Liver (tissue), 9 donors: ENCODE data around the gene TUBGCP6. TPM values are rescaled to one million over a fixed set of nuclear protein-coding genes. Genes with fewer than 3 reads are reported as not detected.

ENCODE experiments used
- DNase-seq: peaks from one replicate; pipeline ENCODE4 v3.0.0-alpha.2; 2017; ENCODE audit warnings: low spot score
- H3K27ac ChIP-seq, 2 donors: one replicate each; pipeline ENCODE4 v1.7.0; 2013; ENCODE audit warnings: inconsistent platforms in 2 of 2, low read length in 2 of 2, control low read depth in 1 of 2, low read depth in 1 of 2, mild to moderate bottlenecking in 1 of 2
- H3K27me3 ChIP-seq, 4 donors: one replicate each; pipeline versions ENCODE4 v1.6.1 to v1.7.0; 2013; ENCODE audit warnings: low read length in 3 of 4, inconsistent platforms in 1 of 4, mild to moderate bottlenecking in 1 of 4, moderate library complexity in 1 of 4; ENCODE audit not compliant: control insufficient read depth in 4 of 4, insufficient read depth in 4 of 4
- H3K36me3 ChIP-seq, 4 donors: one replicate each; pipeline versions ENCODE4 v1.6.1 to v1.7.0; 2013; ENCODE audit warnings: low read length in 3 of 4, mild to moderate bottlenecking in 3 of 4, low read depth in 1 of 4, moderate library complexity in 1 of 4; ENCODE audit not compliant: control insufficient read depth in 4 of 4, insufficient read depth in 3 of 4
- H3K4me1 ChIP-seq, 4 donors: one replicate each; pipeline versions ENCODE4 v1.6.1 to v1.7.0; 2013; ENCODE audit warnings: low read length in 3 of 4, mild to moderate bottlenecking in 3 of 4, moderate library complexity in 1 of 4; ENCODE audit not compliant: control insufficient read depth in 4 of 4, insufficient read depth in 4 of 4
- H3K4me3 ChIP-seq, 3 donors: one replicate each; pipeline versions ENCODE4 v1.6.1 to v1.7.0; 2013; ENCODE audit warnings: low read length in 3 of 3, control low read depth in 1 of 3, low read depth in 1 of 3, mild to moderate bottlenecking in 1 of 3
- H3K9ac ChIP-seq, 2 donors: one replicate each; pipeline ENCODE4 v1.7.0; 2013; ENCODE audit warnings: low read length in 2 of 2, mild to moderate bottlenecking in 2 of 2, moderate library complexity in 2 of 2, control low read depth in 1 of 2, low read depth in 1 of 2
- H3K9me3 ChIP-seq, 4 donors: one replicate each; pipeline versions ENCODE4 v1.6.1 to v1.7.0; 2013; ENCODE audit warnings: low read length in 3 of 4; ENCODE audit not compliant: control insufficient read depth in 4 of 4
- ATF3 ChIP-seq: IDR thresholded peaks from 2 replicates; pipeline ENCODE4 v1.6.1; 2016; ENCODE audit warnings: antibody characterized with exemption
- CTCF ChIP-seq: fragments of 150-350 bp; IDR thresholded peaks from 2 replicates; pipeline ENCODE4 v1.5.1; 2017; ENCODE audit warnings: improper control_type of control experiment, low read depth, low read length; ENCODE audit not compliant: missing input control
- FOXA2 ChIP-seq: IDR thresholded peaks from 2 replicates; pipeline ENCODE4 v1.6.1; 2016; ENCODE audit warnings: antibody characterized with exemption
- GABPA ChIP-seq, 2 donors: IDR thresholded peaks in 1 of 2; conservative IDR thresholded peaks in 1 of 2; 2 replicates each; pipeline ENCODE4 v1.6.1; 2016; ENCODE audit warnings: antibody characterized with exemption in 2 of 2, mild to moderate bottlenecking in 1 of 2, moderate library complexity in 1 of 2
- HNF4G ChIP-seq: IDR thresholded peaks from 2 replicates; pipeline ENCODE4 v1.6.1; 2016; ENCODE audit warnings: antibody characterized with exemption
- JUND ChIP-seq, 2 donors: IDR thresholded peaks; 2 replicates each; pipeline ENCODE4 v1.6.1; 2016; ENCODE audit warnings: antibody characterized with exemption in 2 of 2
- MAX ChIP-seq: IDR thresholded peaks from 2 replicates; pipeline ENCODE4 v1.6.1; 2016; ENCODE audit warnings: antibody characterized with exemption
- RAD21 ChIP-seq, 2 donors: IDR thresholded peaks; 2 replicates each; pipeline ENCODE4 v1.6.1; 2016; ENCODE audit warnings: antibody characterized with exemption in 2 of 2, mild to moderate bottlenecking in 2 of 2
- TAF1 ChIP-seq: conservative IDR thresholded peaks from 2 replicates; pipeline ENCODE4 v1.6.1; 2016; ENCODE audit warnings: antibody characterized with exemption, mild to moderate bottlenecking
- YY1 ChIP-seq: IDR thresholded peaks from 2 replicates; pipeline ENCODE4 v1.6.1; 2016; ENCODE audit warnings: antibody characterized with exemption, mild to moderate bottlenecking
- WGBS: extraction: QIAGEN DNeasy Blood & Tissue Kit; methylation state at CpG from one replicate; pipeline ENCODE4 v1.1.7; 2013; 5-methylcytosine and 5-hydroxymethylcytosine counted together
- polyA plus RNA-seq, 2 donors: library from polyadenylated mRNA; stranded (reverse) in 1 of 2; unstranded in 1 of 2; fragments of 200-250 nt in 1 of 2; fragments of >200 nt in 1 of 2; fragmentation: Nextera tagmentation in 1 of 2; extraction: Ambion mirVana in 1 of 2; gene quantifications; one replicate each; pipeline versions ENCODE4 v1.2.1 to v1.2.3, GENCODE V29; 2013 to 2015
- total RNA-seq, 2 donors: library from RNA; depleted of rRNA; stranded (reverse); fragments of >200 nt; gene quantifications; one replicate each; pipeline ENCODE4 v1.2.3, GENCODE V29; 2014
- donor health status: healthy.
- donor health status: healthy.
- donor health status: healthy.
- donor health status: healthy.
- donor health status: healthy.

Gene TUBGCP6
- total and polyA plus RNA-seq, 4 donors: 9.3 to 31.7 (median 16.4) TPM

- Histone ChIP-seq H3K36me3 (peaks cover 0 to 1% (median 0%) of the 10 kb centered on the region in 4 donors), H3K4me3 (no peak overlapping the region), H3K27ac (no peak overlapping the region), H3K4me1 (peaks cover 10 to 44% (median 24%) of the 10 kb centered on the region in 4 donors), H3K9me3 (no peaks in the 10 kb centered on the region), H3K9ac (no peak overlapping the region), H3K27me3 (no peaks in the 10 kb centered on the region)
- TF ChIP-seq RAD21 (IDR thresholded peaks at IDR 0.05): peak; percentile 84 to 85
- TF ChIP-seq CTCF: peak; percentile 66
- TF ChIP-seq FOXA2: no peak
- no peak for TF ChIP-seq YY1
- no peak for TF ChIP-seq ATF3
- DNase-seq: peak; percentile 61
- WGBS: 50% methylated on average over 25 of the region's 25 CpGs
Observed at GRCh38 chr22:50252082-50253045, 7.5 kb upstream of the TUBGCP6 start.

GRCh38 chr22:50251477-50252081 lies 6.8 kb upstream of the TUBGCP6 start:
- H3K4me3 ChIP-seq: peak overlapping the region in 2 of 3 donors; percentile 73 to 83
- H3K9ac ChIP-seq: no peak overlapping the region
- peak overlapping the region; percentile 29 to 38 for H3K27ac ChIP-seq
- H3K4me1 ChIP-seq: peaks cover 10 to 39% (median 24%) of the 10 kb centered on the region in 4 donors
- peaks cover 0 to 1% (median under 1%) of the 10 kb centered on the region in 4 donors for H3K36me3 ChIP-seq
- H3K27me3 ChIP-seq: no peaks in the 10 kb centered on the region
- no peak for DNase-seq
- no peaks in the 10 kb centered on the region for H3K9me3 ChIP-seq
- TF ChIP-seq HNF4G (no peak), ATF3 (no peak), TAF1 (no peak), MAX (no peak), GABPA (IDR thresholded peaks at IDR 0.05 in 1 of 2, conservative IDR thresholded peaks at IDR 0.05 in 1 of 2) (no peak)
- WGBS: 20% methylated on average over 36 of the region's 36 CpGs

- DNase-seq: peak; percentile 76
- Histone ChIP-seq H3K9ac (no peak within 1 kb of the TSS), H3K27me3 (no peaks in the 10 kb centered on the region), H3K36me3 (peaks cover 0 to 4% (median 2%) of the 10 kb centered on the region in 4 donors), H3K27ac (peak within 1 kb of the TSS; percentile 38 to 39), H3K4me1 (peaks cover 10 to 47% (median 29%) of the 10 kb centered on the region in 4 donors), H3K9me3 (no peaks in the 10 kb centered on the region), H3K4me3 (peak within 1 kb of the TSS; percentile 6 to 83 (median 73))
- 2% methylated on average over 81 of the region's 81 CpGs for WGBS
- TF ChIP-seq JUND (IDR thresholded peaks at IDR 0.05) (no peak), GABPA (IDR thresholded peaks at IDR 0.05 in 1 of 2, conservative IDR thresholded peaks at IDR 0.05 in 1 of 2) (no peak), RAD21 (IDR thresholded peaks at IDR 0.05) (peak in 1 of 2 donors; percentile 19)
Observed at GRCh38 chr22:50250555-50251476, 6.0 kb upstream of the TUBGCP6 start, which contains the start of gene HDAC10. Gene HDAC10 (minus strand): TSS chr22:50251265. CDS start chr22:50251032, 233 bp downstream.
